RWPE1 (cell line): ENCODE results near the gene GNGT2.
A peak's percentile ranks its signal among the peaks of the same experiment; 100 is the strongest.
"Not testable (repeated sequence)": the region's sequence is repeated elsewhere in the genome, so short reads cannot be mapped to it uniquely, and the experiment has no call there.

Source experiments
- CTCF ChIA-PET: fragments of 350-600 bp; sonication (Branson Sonifier 250); formaldehyde crosslinking; extraction: SDS; loops from one replicate; lab custom pipeline; 2021; lab: Yijun Ruan, JAX
- POLR2A ChIA-PET: fragments of 400-600 bp; formaldehyde crosslinking; extraction: SDS; loops from one replicate; lab custom pipeline; 2020; ENCODE audit warnings: antibody characterized with exemption; ENCODE audit not compliant: low non-redundant PET; lab: Yijun Ruan, JAX
- DNase-seq: peaks from one replicate; pipeline ENCODE4 v3.0.0; 2012; ENCODE audit warnings: low spot score
- H3K27ac ChIP-seq: fragments of 450-650 bp; 2 replicates; pipeline ENCODE4 v1.5.1; 2017
- CTCF ChIP-seq: fragments of 450-650 bp; conservative IDR thresholded peaks from 2 replicates; pipeline ENCODE4 v1.5.1; 2017; ENCODE audit warnings: low read depth, mild to moderate bottlenecking

The GNGT2 gene

DNA sequence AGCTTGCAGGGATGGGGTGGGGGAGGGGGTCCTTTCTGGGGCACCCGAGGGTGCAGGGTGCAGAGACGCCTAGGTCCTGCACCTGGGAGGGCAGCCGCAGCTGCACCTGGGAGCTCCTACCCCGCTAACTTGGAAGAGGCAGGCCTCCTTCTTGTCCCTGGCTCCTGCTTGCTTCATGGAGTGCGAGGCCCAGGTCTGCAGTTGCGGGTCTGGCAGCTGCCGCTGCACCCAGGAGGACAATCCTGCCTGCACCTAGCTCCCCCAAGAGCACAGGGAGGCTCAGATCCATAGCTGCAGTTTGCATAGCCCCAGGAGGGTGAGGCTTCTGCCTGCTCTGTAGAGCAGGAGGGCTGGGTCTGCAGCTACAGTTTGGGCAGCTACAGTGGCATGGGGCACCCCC, 26.6 kb downstream of the GNGT2 start:
- no peak overlapping the region for H3K27ac ChIP-seq
- TF ChIP-seq CTCF, result no peak
- ChIA-PET CTCF (interaction anchor here (0.5 to 0.6 kb wide), 2 partner anchors 177 to 201 kb away, joined by 3 to 4 read pairs; no protein-coding TSS in a partner anchor), POLR2A (no interaction called here)
- DNase-seq, result no peak

DNA sequence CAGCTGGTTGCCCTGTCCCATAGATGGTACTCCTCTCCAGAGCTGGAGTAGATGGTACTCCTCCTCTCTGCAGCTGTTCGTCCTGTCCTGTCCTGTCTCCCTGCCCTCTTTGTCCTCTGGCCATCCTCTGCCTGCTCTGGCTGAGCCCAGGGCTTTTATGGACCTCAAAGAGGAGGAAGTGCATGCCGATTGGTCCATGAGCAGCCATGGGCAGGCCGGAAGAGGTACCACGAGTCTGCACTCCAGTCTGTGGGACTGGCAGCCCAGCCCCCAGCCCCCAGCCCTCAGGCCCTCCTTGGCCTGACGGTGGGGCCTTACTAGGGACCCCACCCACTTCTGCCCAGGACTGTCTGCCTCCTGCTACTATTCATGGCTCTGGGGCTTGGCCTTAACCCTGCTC, 27.0 kb downstream of the GNGT2 start:
- H3K27ac ChIP-seq, result no peak overlapping the region
- CTCF ChIA-PET, result interaction anchor here (0.6 kb wide), 1 partner anchor 177 kb away, joined by 4 read pairs; no protein-coding TSS in a partner anchor
- no peak for TF ChIP-seq CTCF
- POLR2A ChIA-PET, result no interaction called here
- no peak for DNase-seq

GRCh38 chr17:49180998-49181635, 29.3 kb downstream of the GNGT2 start:
- H3K27ac ChIP-seq, result no peak overlapping the region
- no peak for DNase-seq
- ChIA-PET CTCF (interaction anchor here (1.2 kb wide), 2 partner anchors 17 to 110 kb away, joined by 3 read pairs; no protein-coding TSS in a partner anchor), POLR2A (interaction anchor here (0.8 kb wide), 1 partner anchor 414 kb away, joined by 5 read pairs; no protein-coding TSS in a partner anchor)
- TF ChIP-seq CTCF, result no peak

- H3K27ac ChIP-seq, result no peak overlapping the region
- ChIA-PET CTCF (interaction anchor here (0.6 to 1.2 kb wide), 8 partner anchors 10 to 193 kb away, joined by 3 to 7 read pairs (median 3); no protein-coding TSS in a partner anchor), POLR2A (interaction anchor here (0.8 kb wide), 1 partner anchor 414 kb away, joined by 5 read pairs; no protein-coding TSS in a partner anchor)
- peak; percentile 86 for TF ChIP-seq CTCF
- peak; percentile 65 for DNase-seq
These were observed 30.1 kb downstream of the GNGT2 start for GRCh38 chr17:49180303-49180702.

GRCh38 chr17:49175978-49176377, 34.4 kb downstream of the GNGT2 start:
- H3K27ac ChIP-seq, POLR2A ChIA-PET, DNase-seq: not testable (repeated sequence)
- CTCF ChIA-PET, result interaction anchor here (0.8 kb wide), 1 partner anchor 16 kb away, joined by 3 read pairs; no protein-coding TSS in a partner anchor

DNA sequence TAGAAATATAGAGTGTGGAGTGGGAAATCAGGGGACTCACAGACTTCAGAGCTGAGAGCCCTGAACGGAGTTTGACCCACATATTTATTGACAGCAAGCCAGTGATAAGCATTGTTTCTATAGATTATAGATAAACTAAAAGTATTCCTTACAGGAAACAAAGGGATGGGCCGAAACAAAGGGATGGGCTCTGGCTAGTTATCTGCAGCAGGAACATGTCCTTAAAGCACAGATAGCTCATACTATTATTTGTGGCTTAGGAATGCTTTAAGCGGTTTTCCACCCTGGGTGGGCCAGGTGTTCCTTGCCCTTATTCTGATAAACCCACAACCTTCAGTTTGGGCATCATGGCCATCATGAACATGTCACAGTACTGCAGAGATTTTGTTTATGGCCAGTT, 39.7 kb downstream of the GNGT2 start:
- CTCF ChIA-PET, POLR2A ChIA-PET, H3K27ac ChIP-seq, DNase-seq: not testable (repeated sequence)

DNA sequence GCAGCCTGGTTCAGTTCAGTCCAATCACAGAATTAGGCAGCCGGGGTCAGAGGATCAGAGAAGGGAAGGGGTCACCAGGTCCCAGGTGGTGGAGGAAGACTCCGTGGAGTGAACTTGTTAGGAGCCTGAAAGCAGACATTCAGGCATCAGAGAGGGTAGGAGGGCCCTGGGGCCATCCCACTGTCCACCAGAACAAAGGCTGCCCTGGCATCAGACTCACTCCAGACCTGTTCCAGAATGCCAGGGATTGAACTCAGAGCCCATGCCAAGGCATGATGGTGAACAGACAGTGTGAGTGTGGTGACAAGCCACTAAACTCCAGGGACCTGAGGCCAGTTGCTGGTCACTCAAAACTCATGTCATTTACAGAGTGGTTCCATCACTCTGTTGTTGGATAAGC, 40.2 kb downstream of the GNGT2 start:
- no peak for TF ChIP-seq CTCF
- H3K27ac ChIP-seq, result no peak overlapping the region
- no peak for DNase-seq
- POLR2A ChIA-PET, result no interaction called here
- CTCF ChIA-PET, result no interaction called here
